ENCODE results near the gene UBR4.

DNA sequence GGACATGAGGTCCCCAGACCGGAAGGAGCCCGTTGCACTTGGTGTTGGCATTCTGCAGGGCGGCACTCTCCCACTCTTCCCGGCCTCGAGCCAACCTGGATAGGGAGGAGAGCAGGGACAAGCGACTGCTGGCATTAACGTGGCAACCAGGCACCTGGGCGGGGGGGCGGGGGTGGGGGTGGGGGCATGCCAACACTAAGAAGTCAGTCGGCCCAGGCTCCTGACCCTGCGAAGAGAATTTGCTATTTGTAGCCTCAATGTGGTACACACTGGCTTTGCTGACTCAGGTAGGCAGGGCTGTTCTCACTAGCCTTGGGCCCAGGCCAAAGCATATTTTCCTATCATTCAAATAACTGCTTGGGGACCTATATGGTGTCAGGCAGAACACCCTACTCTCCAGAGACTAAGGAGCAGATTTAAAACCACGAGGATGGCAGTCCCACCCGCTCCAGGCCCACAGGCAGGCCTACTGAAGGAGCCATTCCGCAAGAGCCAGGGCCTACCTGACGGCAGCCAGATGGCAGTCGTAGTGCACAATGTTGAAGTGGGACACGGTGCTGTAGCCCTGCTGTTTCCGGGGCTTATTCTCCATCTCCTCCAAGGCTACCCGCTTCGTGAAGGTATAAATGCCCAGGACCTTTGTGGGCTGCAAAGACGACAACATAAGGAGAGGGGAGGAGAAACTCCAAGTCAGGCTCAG is 123.7 kb downstream of the UBR4 start:
- TF ChIP-seq, protein P1, sequence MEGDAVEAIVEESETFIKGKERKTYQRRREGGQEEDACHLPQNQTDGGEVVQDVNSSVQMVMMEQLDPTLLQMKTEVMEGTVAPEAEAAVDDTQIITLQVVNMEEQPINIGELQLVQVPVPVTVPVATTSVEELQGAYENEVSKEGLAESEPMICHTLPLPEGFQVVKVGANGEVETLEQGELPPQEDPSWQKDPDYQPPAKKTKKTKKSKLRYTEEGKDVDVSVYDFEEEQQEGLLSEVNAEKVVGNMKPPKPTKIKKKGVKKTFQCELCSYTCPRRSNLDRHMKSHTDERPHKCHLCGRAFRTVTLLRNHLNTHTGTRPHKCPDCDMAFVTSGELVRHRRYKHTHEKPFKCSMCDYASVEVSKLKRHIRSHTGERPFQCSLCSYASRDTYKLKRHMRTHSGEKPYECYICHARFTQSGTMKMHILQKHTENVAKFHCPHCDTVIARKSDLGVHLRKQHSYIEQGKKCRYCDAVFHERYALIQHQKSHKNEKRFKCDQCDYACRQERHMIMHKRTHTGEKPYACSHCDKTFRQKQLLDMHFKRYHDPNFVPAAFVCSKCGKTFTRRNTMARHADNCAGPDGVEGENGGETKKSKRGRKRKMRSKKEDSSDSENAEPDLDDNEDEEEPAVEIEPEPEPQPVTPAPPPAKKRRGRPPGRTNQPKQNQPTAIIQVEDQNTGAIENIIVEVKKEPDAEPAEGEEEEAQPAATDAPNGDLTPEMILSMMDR (IDR thresholded peaks at IDR 0.05), result no peak
- TF ChIP-seq POLR2A (IDR thresholded peaks at IDR 0.05), result no peak
